ENCODE data around the gene NECAB2.

DNA sequence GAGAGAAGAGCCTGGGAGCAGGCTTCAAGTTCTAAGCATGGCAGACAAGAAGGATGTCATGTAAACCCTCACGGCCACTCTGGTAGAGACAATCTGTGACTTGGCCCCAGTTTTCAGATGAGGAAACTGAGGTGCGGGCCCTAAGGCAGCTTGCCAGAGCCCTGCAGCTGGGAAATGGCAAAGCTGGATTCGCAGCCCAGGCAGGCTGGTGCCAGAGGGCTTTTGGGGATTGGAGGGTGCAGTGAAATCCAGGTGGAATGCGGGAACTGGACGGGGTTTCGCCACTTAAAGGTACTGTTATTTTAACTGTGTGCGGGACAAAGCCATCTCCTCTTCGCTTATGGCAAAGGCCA is 15.5 kb upstream of the NECAB2 start:
- no peak for TF ChIP-seq EZH2 (IDR thresholded peaks at IDR 0.05; ENCODE audit: insufficient read depth, poor library complexity, severe bottlenecking)
- no peak for TF ChIP-seq EZH2phosphoT487 (IDR thresholded peaks at IDR 0.05; ENCODE audit: insufficient read depth, low read depth)

Measured in GM23248 (cell line).